Measurements from ENCODE around the gene SLC12A3.
A peak's percentile ranks its signal among the peaks of the same experiment; 100 is the strongest.
"Not testable (repeated sequence)": the region's sequence is repeated elsewhere in the genome, so short reads cannot be mapped to it uniquely, and the experiment has no call there.

SLC12A3 gene

GRCh38 chr16:56931271-56931891 lies 66.4 kb downstream of the SLC12A3 start:
- Mint-ChIP-seq H3K36me3 (peaks cover 45% of the 10 kb centered on the region), H3K4me1 (peaks cover 32% of the 10 kb centered on the region), H3K9me3 (no peaks in the 10 kb centered on the region), H3K27me3 (no peaks in the 10 kb centered on the region), H3K27ac (peak overlapping the region; percentile 99), H3K4me3 (peak overlapping the region; percentile 99)
- ATAC-seq: peak; percentile 79

GRCh38 chr16:56931892-56932720 lies 67.1 kb downstream of the SLC12A3 start, which contains the start of gene HERPUD1:
Gene HERPUD1, plus strand, starts transcription at chr16:56932142. Its CDS starts 103 bp downstream, at chr16:56932245.
- H3K4me1 Mint-ChIP-seq: peaks cover 40% of the 10 kb centered on the region
- H3K9me3 Mint-ChIP-seq: no peaks in the 10 kb centered on the region
- peak within 1 kb of the TSS; percentile 99 for H3K4me3 Mint-ChIP-seq
- H3K36me3 Mint-ChIP-seq: peaks cover 52% of the 10 kb centered on the region
- no peaks in the 10 kb centered on the region for H3K27me3 Mint-ChIP-seq
- ATAC-seq: peak; percentile 95
- peak within 1 kb of the TSS; percentile 99 for H3K27ac Mint-ChIP-seq

DNA sequence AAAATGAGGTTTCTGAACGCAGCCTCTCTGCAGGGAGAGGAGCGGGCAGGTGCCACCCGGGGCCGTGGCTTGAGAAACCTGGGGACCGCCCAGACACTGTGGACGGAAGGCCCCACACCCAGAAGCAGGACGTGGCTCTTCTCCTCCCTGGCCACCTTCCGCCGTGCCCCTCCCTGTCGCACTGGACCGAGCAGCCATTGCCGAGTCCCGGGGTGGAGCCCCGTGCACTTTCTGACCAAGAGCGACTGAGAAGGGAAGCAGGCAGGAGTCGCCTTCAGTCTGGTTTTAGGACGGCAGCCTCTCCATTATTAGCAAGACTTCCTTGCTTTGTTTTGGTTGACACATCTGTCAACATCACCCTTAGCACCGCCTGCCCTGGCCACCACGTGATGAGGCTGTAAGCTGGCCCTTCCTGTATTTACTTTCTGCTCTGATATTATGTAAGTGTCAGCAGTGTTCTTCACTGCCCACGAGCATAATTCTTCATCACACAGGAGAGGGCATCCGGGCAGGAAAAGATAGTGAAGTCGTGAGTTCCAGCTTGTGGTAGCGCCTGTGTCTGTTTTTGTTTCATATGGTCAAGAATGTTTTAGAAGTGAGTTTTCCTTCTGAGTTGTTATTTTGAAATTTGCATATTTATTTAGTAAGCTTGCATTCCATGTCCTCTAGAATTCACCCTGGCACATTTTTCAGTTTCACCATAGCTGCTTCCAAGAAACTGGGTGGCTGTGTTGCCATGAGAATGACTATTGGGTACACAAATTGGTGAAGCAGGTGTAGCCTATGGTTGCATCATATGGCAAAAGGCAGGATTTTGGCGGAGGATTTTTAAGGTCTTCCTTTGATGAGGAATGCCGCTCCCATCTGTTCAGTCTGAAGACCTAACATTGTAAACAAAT lies 68.0 kb downstream of the SLC12A3 start:
- ATAC-seq: peak; percentile 2
- H3K4me3 Mint-ChIP-seq: peak overlapping the region; percentile 99
- H3K27ac Mint-ChIP-seq: peak overlapping the region; percentile 99
- H3K36me3 Mint-ChIP-seq: peaks cover 61% of the 10 kb centered on the region
- no peaks in the 10 kb centered on the region for H3K27me3 Mint-ChIP-seq
- H3K4me1 Mint-ChIP-seq: peaks cover 48% of the 10 kb centered on the region
- no peaks in the 10 kb centered on the region for H3K9me3 Mint-ChIP-seq

DNA sequence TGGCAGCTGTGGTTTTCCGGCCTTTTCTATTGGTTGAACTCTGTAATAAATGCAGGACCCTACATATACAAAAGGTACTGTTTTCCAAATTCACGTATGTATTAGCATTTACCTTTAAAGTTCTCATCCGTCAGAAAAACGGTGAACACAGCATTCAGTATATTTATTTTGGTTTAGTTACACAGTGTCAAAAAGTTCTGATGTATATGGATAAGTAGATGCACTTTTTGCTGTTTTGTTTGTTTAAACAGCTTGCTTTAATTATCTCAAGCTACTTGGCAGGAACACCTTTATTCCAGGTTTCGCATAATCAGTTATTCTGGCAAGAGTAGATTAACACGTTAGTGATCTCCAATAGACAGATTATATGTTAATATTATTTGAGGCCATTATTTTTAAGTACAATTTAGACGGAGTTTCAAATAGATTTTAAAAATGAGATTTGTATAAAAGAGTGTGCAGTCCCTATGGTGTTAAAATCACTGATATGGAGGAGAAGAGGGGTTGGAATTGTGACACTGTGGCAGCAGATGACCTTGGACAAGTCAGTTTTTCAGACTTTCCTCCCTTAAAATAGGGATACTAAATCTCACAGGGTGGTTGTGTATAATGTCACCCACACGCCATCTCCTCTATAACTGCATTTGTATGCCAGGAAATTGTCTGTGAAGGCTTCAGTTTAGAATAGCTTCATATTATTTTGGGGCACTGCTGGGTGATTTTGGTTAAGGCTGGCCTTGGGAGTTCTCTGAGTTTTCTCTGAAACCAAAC lies 69.0 kb downstream of the SLC12A3 start:
- Mint-ChIP-seq H3K36me3 (peaks cover 71% of the 10 kb centered on the region), H3K9me3 (no peaks in the 10 kb centered on the region), H3K4me1 (peaks cover 53% of the 10 kb centered on the region), H3K27me3 (no peaks in the 10 kb centered on the region), H3K4me3 (peak overlapping the region; percentile 99), H3K27ac (peak overlapping the region; percentile 99)
- no peak for ATAC-seq

DNA sequence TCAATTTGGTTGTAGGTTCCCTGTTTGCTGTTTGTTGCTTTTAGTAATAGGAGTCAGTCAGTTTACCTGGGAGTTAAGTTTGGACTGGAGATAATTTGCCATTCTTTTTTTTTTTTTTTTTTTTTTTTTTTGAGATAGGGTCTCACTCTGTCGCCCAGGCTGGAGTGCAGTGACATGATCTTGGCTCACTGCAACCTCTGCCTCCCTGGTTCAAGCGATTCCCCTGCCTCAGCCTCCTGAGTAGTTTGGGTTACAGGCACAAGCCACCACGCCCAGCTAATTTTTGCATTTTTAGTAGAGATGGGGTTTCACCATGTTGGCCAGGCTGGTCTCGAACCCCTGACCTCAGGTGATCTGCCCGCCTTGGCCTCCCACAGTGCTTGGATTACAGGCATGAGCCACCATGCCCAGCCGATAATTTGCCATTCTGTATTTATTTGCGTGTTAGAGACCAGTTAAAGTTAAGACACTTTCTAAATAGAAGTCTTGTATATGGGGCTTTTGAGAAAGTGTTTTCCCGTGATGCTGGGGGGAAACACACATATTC lies 69.7 kb downstream of the SLC12A3 start:
- peaks cover 60% of the 10 kb centered on the region for H3K4me1 Mint-ChIP-seq
- not testable (repeated sequence) for ATAC-seq, H3K9me3 Mint-ChIP-seq, H3K27me3 Mint-ChIP-seq
- H3K27ac Mint-ChIP-seq: peak overlapping the region; percentile 99
- H3K36me3 Mint-ChIP-seq: peaks cover 77% of the 10 kb centered on the region
- H3K4me3 Mint-ChIP-seq: peak overlapping the region; percentile 99

DNA sequence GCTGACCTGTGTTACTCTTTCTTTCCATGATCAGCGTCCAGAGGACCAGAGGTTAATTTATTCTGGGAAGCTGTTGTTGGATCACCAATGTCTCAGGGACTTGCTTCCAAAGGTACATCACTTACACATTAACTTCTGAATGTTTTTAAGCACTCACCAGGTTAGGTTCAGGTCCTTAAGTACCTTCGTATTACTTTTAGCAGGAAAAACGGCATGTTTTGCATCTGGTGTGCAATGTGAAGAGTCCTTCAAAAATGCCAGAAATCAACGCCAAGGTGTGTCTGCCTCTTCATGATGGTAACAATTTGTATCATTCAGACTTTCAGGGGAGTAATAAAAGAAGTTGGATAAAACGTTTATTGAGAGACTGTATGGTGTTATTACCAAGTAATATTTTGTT lies 70.2 kb downstream of the SLC12A3 start:
- H3K27me3 Mint-ChIP-seq: no peaks in the 10 kb centered on the region
- H3K4me1 Mint-ChIP-seq: peaks cover 65% of the 10 kb centered on the region
- H3K27ac Mint-ChIP-seq: peak overlapping the region; percentile 99
- H3K4me3 Mint-ChIP-seq: peak overlapping the region; percentile 99
- ATAC-seq: no peak
- peaks cover 82% of the 10 kb centered on the region for H3K36me3 Mint-ChIP-seq
- no peaks in the 10 kb centered on the region for H3K9me3 Mint-ChIP-seq

- no peak for ATAC-seq
- H3K9me3 Mint-ChIP-seq: no peaks in the 10 kb centered on the region
- no peaks in the 10 kb centered on the region for H3K27me3 Mint-ChIP-seq
- peak overlapping the region; percentile 99 for H3K27ac Mint-ChIP-seq
- H3K36me3 Mint-ChIP-seq: peaks cover 86% of the 10 kb centered on the region
- H3K4me1 Mint-ChIP-seq: peaks cover 63% of the 10 kb centered on the region
- H3K4me3 Mint-ChIP-seq: peak overlapping the region; percentile 99
Measured at GRCh38 chr16:56936491-56936890, 71.5 kb downstream of the SLC12A3 start.

DNA sequence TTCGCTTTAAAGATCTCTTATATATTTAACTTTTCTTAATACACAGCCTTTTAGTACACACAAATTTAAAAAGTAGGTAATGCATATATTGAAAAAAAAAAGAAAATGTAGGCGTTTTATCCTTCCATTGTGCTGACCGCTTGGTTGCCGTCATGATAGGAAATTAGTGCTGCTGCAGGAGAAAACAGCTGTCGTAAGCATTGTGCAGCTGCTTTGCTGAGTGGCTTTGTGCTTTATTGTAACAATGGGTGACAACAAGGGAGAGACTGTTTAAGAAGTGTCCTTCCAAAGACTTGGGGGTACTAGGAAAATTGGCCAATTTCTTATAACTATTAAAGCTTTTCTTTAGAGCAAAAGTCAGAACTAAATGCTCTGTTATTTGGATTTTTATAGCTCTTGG lies 71.9 kb downstream of the SLC12A3 start:
- Mint-ChIP-seq H3K4me3 (peak overlapping the region; percentile 99), H3K36me3 (peaks cover 89% of the 10 kb centered on the region), H3K9me3 (no peaks in the 10 kb centered on the region), H3K27ac (peak overlapping the region; percentile 99), H3K4me1 (peaks cover 67% of the 10 kb centered on the region), H3K27me3 (no peaks in the 10 kb centered on the region)
- no peak for ATAC-seq

- Mint-ChIP-seq H3K9me3 (no peaks in the 10 kb centered on the region), H3K27ac (peak overlapping the region; percentile 96), H3K4me1 (peaks cover 86% of the 10 kb centered on the region), H3K27me3 (no peaks in the 10 kb centered on the region), H3K4me3 (peak overlapping the region; percentile 80), H3K36me3 (peaks cover 90% of the 10 kb centered on the region)
- ATAC-seq: peak; percentile 71
Measured at GRCh38 chr16:56938664-56939513, 73.9 kb downstream of the SLC12A3 start.

GRCh38 chr16:56939801-56940200 lies 74.8 kb downstream of the SLC12A3 start:
- H3K4me3 Mint-ChIP-seq: peak overlapping the region; percentile 80
- no peaks in the 10 kb centered on the region for H3K9me3 Mint-ChIP-seq
- H3K36me3 Mint-ChIP-seq: peaks cover 90% of the 10 kb centered on the region
- H3K27ac Mint-ChIP-seq: peak overlapping the region; percentile 96
- peaks cover 95% of the 10 kb centered on the region for H3K4me1 Mint-ChIP-seq
- peak; percentile 43 for ATAC-seq
- H3K27me3 Mint-ChIP-seq: no peaks in the 10 kb centered on the region

GRCh38 chr16:56941092-56941491 lies 76.1 kb downstream of the SLC12A3 start:
- H3K27ac Mint-ChIP-seq: peak overlapping the region; percentile 96

DNA sequence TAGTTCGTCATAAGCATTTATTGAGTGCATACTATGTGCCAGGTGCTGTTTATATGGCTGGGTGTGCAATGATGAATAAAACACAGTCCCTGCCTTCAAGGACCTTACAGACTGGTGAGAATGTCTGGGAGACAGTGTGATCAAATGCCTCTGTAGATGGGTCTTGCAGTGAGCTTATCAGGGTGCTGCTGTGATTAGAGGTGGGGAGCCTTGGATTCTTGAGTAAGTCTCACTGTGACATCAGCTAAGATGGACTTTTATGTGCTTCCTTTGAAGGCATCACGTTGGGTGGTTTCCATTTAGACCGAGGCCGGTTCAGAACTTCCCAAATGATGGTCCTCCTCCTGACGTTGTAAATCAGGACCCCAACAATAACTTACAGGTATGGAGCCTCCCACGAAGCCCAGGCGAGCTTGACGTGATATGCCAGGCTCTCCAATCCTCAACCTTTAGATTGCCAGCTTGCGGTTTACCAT lies 76.9 kb downstream of the SLC12A3 start:
- H3K4me3 Mint-ChIP-seq: peak overlapping the region; percentile 64
- H3K36me3 Mint-ChIP-seq: peaks cover 73% of the 10 kb centered on the region
- peaks cover 87% of the 10 kb centered on the region for H3K4me1 Mint-ChIP-seq
- no peak for ATAC-seq
- no peaks in the 10 kb centered on the region for H3K27me3 Mint-ChIP-seq
- peak overlapping the region; percentile 96 for H3K27ac Mint-ChIP-seq
- no peaks in the 10 kb centered on the region for H3K9me3 Mint-ChIP-seq

More at GRCh38 chr16:56941092-56941491, 76.1 kb downstream of the SLC12A3 start:
- ATAC-seq: peak; percentile 72
- Mint-ChIP-seq H3K27me3 (no peaks in the 10 kb centered on the region), H3K4me1 (peaks cover 90% of the 10 kb centered on the region), H3K36me3 (peaks cover 81% of the 10 kb centered on the region), H3K4me3 (peak overlapping the region; percentile 38), H3K9me3 (no peaks in the 10 kb centered on the region)

DNA sequence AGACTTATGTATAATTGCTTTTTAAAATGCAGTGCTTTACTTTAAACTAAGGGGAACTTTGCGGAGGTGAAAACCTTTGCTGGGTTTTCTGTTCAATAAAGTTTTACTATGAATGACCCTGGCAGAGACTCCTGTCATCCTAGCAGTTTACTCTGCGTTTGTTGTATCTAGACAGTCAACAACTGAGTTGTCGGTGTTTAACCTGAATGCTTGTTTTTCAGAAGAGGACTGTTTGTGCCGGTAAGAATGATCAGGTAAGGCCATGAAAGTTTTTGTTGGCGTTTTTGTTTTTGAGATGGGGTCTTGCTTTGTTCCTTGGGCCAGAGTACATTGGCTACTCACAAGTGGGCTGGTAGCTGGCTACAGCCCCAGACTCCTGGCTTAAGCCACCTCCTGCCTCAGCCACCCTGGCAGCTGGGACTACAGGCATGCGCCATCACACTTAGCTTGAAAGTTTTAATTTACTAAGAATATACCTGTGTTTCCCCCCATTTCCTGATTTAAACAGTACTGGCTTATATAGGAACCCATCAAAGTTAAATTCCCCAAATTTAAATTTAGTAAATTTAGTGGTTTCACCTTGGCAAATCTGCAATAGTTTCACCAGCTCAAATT lies 78.9 kb downstream of the SLC12A3 start:
- H3K4me1 Mint-ChIP-seq: peaks cover 77% of the 10 kb centered on the region
- peak overlapping the region; percentile 96 for H3K27ac Mint-ChIP-seq
- no peaks in the 10 kb centered on the region for H3K9me3 Mint-ChIP-seq
- H3K27me3 Mint-ChIP-seq: no peaks in the 10 kb centered on the region
- peak overlapping the region; percentile 23 for H3K4me3 Mint-ChIP-seq
- ATAC-seq: no peak
- peaks cover 53% of the 10 kb centered on the region for H3K36me3 Mint-ChIP-seq

Data from stimulated activated memory B cell treated with anti-CD40 and anti-IgM and Interleukin-4, amounts not matched to agents 10 μg/mL and 1 μg/mL and 100 μg/mL, for 72 hours (primary cell).